OCI-LY7 (cell line): ENCODE measurements around the gene POGLUT2. TPM values are rescaled to one million over a fixed set of nuclear protein-coding genes. Genes with fewer than 3 reads are reported as not detected.

ENCODE experiments used
- Bru-seq: library from RNA; stranded (reverse); fragments of 400-500 nt; gene quantifications from one replicate; lab custom pipeline; 2021; lab: Mats Ljungman, UMichigan
- BruChase-seq, 2 experiments: library from RNA; stranded (reverse); fragments of 400-500 nt; gene quantifications; one replicate each; lab custom pipeline; 2021; lab: Mats Ljungman, UMichigan
- BruUV-seq: library from RNA; stranded (reverse); fragments of 400-500 nt; replicated peaks from 2 replicates; lab custom pipeline; 2021; lab: Mats Ljungman, UMichigan
- CTCF ChIA-PET: fragments of 300-600 bp; sonication (Branson Sonifier 250); formaldehyde crosslinking; loops from one replicate; lab custom pipeline; 2022; ENCODE audit warnings: antibody characterized with exemption; ENCODE audit not compliant: unreplicated experiment; lab: Charles Lee
- POLR2A ChIA-PET: fragments of 300-600 bp; sonication (Branson Sonifier 250); formaldehyde crosslinking; loops from one replicate; lab custom pipeline; 2022; ENCODE audit warnings: antibody characterized with exemption; lab: Charles Lee
- DNase-seq: peaks from one replicate; pipeline ENCODE4 v3.0.0-alpha.2; 2015; ENCODE audit warnings: low spot score
- H2AFZ ChIP-seq: fragments of 200-600 bp; sonication (generic), shearing (Covaris generic); 2 replicates; pipeline ENCODE4 v1.6.1; 2014; ENCODE audit warnings: mild to moderate bottlenecking, antibody characterized with exemption, low read length, moderate library complexity
- H3K27ac ChIP-seq: fragments of 200-600 bp; sonication (generic); 2 replicates; pipeline ENCODE4 v1.5.1; 2014; ENCODE audit warnings: mixed run types, low read depth, mild to moderate bottlenecking, moderate library complexity, low read length, inconsistent platforms; ENCODE audit not compliant: poor library complexity, severe bottlenecking
- H3K36me3 ChIP-seq: fragments of 200-600 bp; sonication (generic); 2 replicates; pipeline ENCODE4 v1.6.1; 2014; ENCODE audit warnings: mild to moderate bottlenecking, antibody characterized with exemption, low read length, moderate library complexity, mixed read lengths; ENCODE audit not compliant: insufficient read depth
- H3K4me1 ChIP-seq: fragments of 200-600 bp; sonication (generic); 2 replicates; pipeline ENCODE4 v1.5.1; 2014; ENCODE audit warnings: mild to moderate bottlenecking, low read length; ENCODE audit not compliant: insufficient read depth, poor library complexity, severe bottlenecking
- H3K4me2 ChIP-seq: fragments of 200-600 bp; sonication (generic); 2 replicates; pipeline ENCODE4 v1.6.1; 2014; ENCODE audit warnings: mild to moderate bottlenecking, low read length
- H3K4me3 ChIP-seq: fragments of 200-600 bp; sonication (generic); 2 replicates; pipeline ENCODE4 v1.5.1; 2014; ENCODE audit warnings: mild to moderate bottlenecking, low read depth, low read length; ENCODE audit not compliant: poor library complexity, severe bottlenecking
- H3K79me2 ChIP-seq: fragments of 200-600 bp; sonication (generic); 2 replicates; pipeline ENCODE4 v1.6.1; 2016; ENCODE audit warnings: low read depth, mild to moderate bottlenecking, low read length, moderate library complexity, mixed read lengths; ENCODE audit not compliant: insufficient read depth
- H3K9me2 ChIP-seq: fragments of 200-600 bp; sonication (generic); 2 replicates; pipeline ENCODE4 v1.6.1; 2016; ENCODE audit warnings: mild to moderate bottlenecking, low read length, mixed read lengths; ENCODE audit not compliant: insufficient read depth
- H3K9me3 ChIP-seq: fragments of 200-600 bp; sonication (generic); 2 replicates; pipeline ENCODE4 v1.6.1; 2014; ENCODE audit warnings: mild to moderate bottlenecking, mixed run types, low read length, mixed read lengths
- H4K20me1 ChIP-seq: fragments of 200-600 bp; sonication (generic); 2 replicates; pipeline ENCODE4 v1.6.1; 2014; ENCODE audit warnings: mild to moderate bottlenecking, antibody characterized with exemption, low read length, moderate library complexity, mixed read lengths; ENCODE audit not compliant: insufficient read depth
- EZH2phosphoT487 ChIP-seq: fragments of 200-600 bp; sonication (generic); IDR thresholded peaks from 2 replicates; pipeline ENCODE4 v1.6.1; 2018; ENCODE audit warnings: low read depth, borderline replicate concordance, mild to moderate bottlenecking, mixed run types, antibody characterized with exemption, low read length, moderate library complexity, mixed read lengths
- intact Hi-C: fragments of 100-400 bp; cut with micrococcal nuclease; formaldehyde crosslinking; loops from one replicate; pipeline ENCODE4 v1.10.0; 2022; ENCODE audit not compliant: unreplicated experiment
- long read RNA-seq: library from polyadenylated mRNA; stranded (forward); transcript quantifications from one replicate; pipeline ENCODE4 v2.0.0, GENCODE V29; 2022
- total RNA-seq, 2 experiments: library from RNA; depleted of rRNA in 1 of 2; stranded (reverse); fragments of >200 nt in 1 of 2; shearing (Covaris generic) in 1 of 2; gene quantifications; 2 replicates each; pipeline ENCODE4 v1.2.3, GENCODE V29; 2014 to 2022
- TF ChIP-seq, protein P1 (sequence below): fragments of 200-600 bp; sonication (generic); conservative IDR thresholded peaks from 2 replicates; pipeline ENCODE4 v1.5.1; 2014; ENCODE audit warnings: mild to moderate bottlenecking, antibody characterized with exemption, low read length, moderate library complexity, mixed read lengths

The POGLUT2 gene
- total RNA-seq (2014; rRNA removed; shearing (Covaris generic)) = not detected in 2 replicates
- not detected in 2 replicates for total RNA-seq (2022)
- Bru-seq, nascent RNA = not detected
- BruChase-seq, experiment 1, labeled RNA remaining after a 6-hour chase = not detected
- not detected for BruChase-seq, experiment 2, labeled RNA remaining after a 2-hour chase
- long read RNA-seq = 0 reads

DNA sequence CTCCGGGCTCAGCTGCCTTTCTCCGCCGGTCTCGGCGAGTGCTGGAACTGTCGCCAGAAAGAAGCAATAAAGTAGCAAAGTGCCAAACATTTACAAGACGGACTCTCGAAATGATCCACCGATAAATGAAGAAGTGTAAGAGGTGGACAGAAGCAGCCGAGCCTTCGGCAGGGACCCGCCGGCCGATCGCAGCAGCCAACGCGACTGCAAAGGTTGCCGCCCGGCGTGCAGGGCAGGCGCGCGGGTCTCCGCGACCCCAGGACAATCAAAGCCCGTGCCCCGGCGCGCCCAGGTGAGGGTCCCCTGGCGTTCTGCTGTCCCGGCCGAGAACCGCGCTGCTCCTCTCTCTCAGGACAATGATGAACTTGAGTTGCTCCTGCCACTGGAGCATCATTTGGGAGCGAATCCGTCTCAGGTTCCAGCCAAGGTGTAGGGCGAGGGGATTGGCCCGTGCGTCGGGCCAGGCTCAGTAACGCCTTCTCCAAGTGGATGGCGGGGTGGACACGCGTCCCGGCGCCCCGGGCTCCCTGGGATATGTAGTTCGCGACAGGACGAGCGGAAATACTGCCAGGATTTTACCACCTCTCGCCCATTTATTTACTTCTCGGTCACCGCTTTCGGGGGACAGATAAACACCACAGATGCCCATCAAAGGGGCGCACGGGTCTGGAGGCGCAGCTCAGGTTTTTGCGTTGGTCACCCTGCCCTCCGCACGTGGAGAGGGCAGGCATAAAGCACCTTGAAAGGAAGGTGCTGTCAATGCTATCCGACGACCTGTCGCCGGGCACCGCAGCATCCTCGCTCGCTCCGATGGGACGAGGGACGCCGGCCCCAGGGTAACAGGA is at the start of gene POGLUT2, which contains the start of gene BIVM:
TSS of gene POGLUT2 (minus strand) at position 396 of the 845 bp plus-strand sequence. CDS start at position 90, 306 bp downstream.
TSS of gene BIVM (plus strand) at position 539 of the 845 bp plus-strand sequence. CDS start 8,149 bp downstream, outside the sequence.
- Histone ChIP-seq H3K4me1 (no peaks in the 10 kb centered on the region), H2AFZ (no peak within 1 kb of the TSS), H3K4me2 (no peak within 1 kb of the TSS), H3K9me3 (no peaks in the 10 kb centered on the region), H3K27ac (no peak within 1 kb of the TSS), H3K36me3 (no peaks in the 10 kb centered on the region), H3K79me2 (no peaks in the 10 kb centered on the region), H3K9me2 (no peaks in the 10 kb centered on the region), H4K20me1 (no peaks in the 10 kb centered on the region), H3K4me3 (no peak within 1 kb of the TSS)
- TF ChIP-seq EZH2phosphoT487 = no peak
- TF ChIP-seq, protein P1, sequence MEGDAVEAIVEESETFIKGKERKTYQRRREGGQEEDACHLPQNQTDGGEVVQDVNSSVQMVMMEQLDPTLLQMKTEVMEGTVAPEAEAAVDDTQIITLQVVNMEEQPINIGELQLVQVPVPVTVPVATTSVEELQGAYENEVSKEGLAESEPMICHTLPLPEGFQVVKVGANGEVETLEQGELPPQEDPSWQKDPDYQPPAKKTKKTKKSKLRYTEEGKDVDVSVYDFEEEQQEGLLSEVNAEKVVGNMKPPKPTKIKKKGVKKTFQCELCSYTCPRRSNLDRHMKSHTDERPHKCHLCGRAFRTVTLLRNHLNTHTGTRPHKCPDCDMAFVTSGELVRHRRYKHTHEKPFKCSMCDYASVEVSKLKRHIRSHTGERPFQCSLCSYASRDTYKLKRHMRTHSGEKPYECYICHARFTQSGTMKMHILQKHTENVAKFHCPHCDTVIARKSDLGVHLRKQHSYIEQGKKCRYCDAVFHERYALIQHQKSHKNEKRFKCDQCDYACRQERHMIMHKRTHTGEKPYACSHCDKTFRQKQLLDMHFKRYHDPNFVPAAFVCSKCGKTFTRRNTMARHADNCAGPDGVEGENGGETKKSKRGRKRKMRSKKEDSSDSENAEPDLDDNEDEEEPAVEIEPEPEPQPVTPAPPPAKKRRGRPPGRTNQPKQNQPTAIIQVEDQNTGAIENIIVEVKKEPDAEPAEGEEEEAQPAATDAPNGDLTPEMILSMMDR = no peak
- intact Hi-C loops = no loop called here
- BruUV-seq = no TSS peak
- no peak for DNase-seq
- ChIA-PET POLR2A (no interaction called here), CTCF (no interaction called here)

DNA sequence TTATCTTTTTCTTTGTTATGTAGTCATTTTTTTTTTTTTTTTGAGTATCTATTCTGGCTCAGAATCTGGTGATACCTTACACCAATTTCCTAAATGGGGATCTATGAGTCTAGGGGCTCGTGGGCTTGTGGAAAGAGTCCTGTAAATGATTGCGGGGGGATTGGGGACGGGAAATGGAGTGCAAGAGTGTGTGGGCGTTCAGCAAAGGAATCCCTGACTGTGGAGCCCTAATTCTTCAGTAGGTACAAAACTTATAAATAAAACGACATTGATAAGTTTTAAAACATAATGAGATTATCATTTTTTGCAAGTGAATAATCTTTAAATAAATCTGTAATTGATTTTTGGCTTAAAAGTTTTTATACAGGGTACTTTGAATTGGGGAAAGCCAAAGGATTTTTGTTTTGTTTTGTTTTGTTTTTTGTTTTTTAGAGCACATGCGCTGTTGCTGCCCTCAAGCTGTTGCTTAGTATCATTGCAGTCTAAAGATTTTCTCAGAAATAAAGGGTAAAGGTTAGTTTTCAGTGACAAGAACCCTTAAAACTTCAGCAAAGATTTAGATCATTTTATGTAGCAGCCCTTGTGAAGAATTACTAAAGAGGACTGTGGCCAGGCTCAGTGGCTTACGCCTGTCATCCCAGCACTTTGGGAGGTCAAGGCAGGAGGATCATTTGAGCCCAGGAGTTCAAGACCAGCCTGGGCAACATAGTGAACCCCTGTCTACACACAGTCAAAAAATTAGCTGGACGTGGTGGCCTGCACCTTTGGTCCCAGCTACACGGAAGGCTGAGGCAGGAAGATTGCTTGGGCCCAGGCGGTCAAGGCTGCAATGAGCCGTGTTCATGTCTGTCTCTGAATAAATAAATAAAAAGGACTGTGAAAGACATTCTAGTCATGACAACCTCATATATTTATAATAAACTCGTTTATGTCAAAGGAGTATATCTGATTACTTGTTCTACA is 48.8 kb upstream of the POGLUT2 start:
- Histone ChIP-seq H3K36me3 (peaks cover 2% of the 10 kb centered on the region; the same call in 1 of the 2 replicates), H3K4me2 (peak overlapping the region; percentile 98), H3K4me3 (peak overlapping the region; percentile 99), H2AFZ (peak overlapping the region; percentile 82; the same call in 1 of the 2 replicates), H3K9me3 (no peaks in the 10 kb centered on the region), H3K79me2 (peaks cover 31% of the 10 kb centered on the region), H3K9me2 (no peaks in the 10 kb centered on the region), H3K27ac (peak overlapping the region; percentile 89), H4K20me1 (no peaks in the 10 kb centered on the region; the same call in 1 of the 2 replicates), H3K4me1 (peaks cover 15% of the 10 kb centered on the region)
- DNase-seq = peak; percentile 34
- intact Hi-C loops = loop anchor here (1.0 to 5.0 kb wide), 2 partner anchors 75 to 267 kb away; partner anchors contain the start of gene TEX30
- POLR2A ChIA-PET = interaction anchor here (0.7 kb wide), 1 partner anchor 38 kb away, joined by 3 read pairs; no protein-coding TSS in a partner anchor
- BruUV-seq = no TSS peak
- TF ChIP-seq EZH2phosphoT487 = no peak
- TF ChIP-seq, protein P1 = peak; percentile 76
- CTCF ChIA-PET = no interaction called here
